ENCODE data around the gene MAP3K9. TPM values are rescaled to one million over a fixed set of nuclear protein-coding genes. Genes with fewer than 3 reads are reported as not detected.
A peak's percentile ranks its signal among the peaks of the same experiment; 100 is the strongest.

Gene MAP3K9
- total RNA-seq, 1 experiment from 2014 or later, result 21.4 TPM

- no peaks in the 10 kb centered on the region for H3K9me3 ChIP-seq (ENCODE audit: insufficient read depth, low read depth)
- intact Hi-C loops (cut with micrococcal nuclease; ENCODE audit: unreplicated experiment), result loop anchor here (1.0 to 2.0 kb wide), 2 partner anchors 32 to 57 kb away; partner anchors contain the start of gene TTC9
- H3K36me3 ChIP-seq (ENCODE audit: low read depth), result no peaks in the 10 kb centered on the region
- peaks cover 45% of the 10 kb centered on the region for H3K4me1 ChIP-seq (replicated peaks; ENCODE audit: insufficient read depth)
- peaks cover 24% of the 10 kb centered on the region for H3F3A ChIP-seq (ENCODE audit: insufficient read depth, low read depth)
- no TSS peak for BruUV-seq (replicated peaks)
- POLR2A ChIA-PET (ENCODE audit: unreplicated experiment), result interaction anchor here (0.6 to 1.2 kb wide), 3 partner anchors 57 to 1074 kb away, joined by 3 to 4 read pairs (median 3); partner anchors contain the start of gene MAP3K9
- no peaks in the 10 kb centered on the region for H3K79me2 ChIP-seq (ENCODE audit: low read depth)
- H3K4me2 ChIP-seq, result peak overlapping the region; percentile 72
- no peak overlapping the region for H2AFZ ChIP-seq
- no peaks in the 10 kb centered on the region for H4K20me1 ChIP-seq (ENCODE audit: insufficient read depth)
- peak; percentile 38 to 90 for DNase-seq
- TF ChIP-seq CTCF (conservative IDR thresholded peaks at IDR 0.05), result no peak
- CTCF ChIA-PET, result no interaction called here
- H3K27ac ChIP-seq, result peak overlapping the region; percentile 97
- H3K4me3 ChIP-seq, result peak overlapping the region; percentile 22; the same call in 1 of the 2 replicates
- no peaks in the 10 kb centered on the region for H3K27me3 ChIP-seq (ENCODE audit: insufficient read depth, low read depth)
- H3K9me2 ChIP-seq (ENCODE audit: insufficient read depth), result no peaks in the 10 kb centered on the region
Measured at GRCh38 chr14:70697701-70698100, 111.6 kb downstream of the MAP3K9 start.

GRCh38 chr14:70696026-70696425 lies 113.3 kb downstream of the MAP3K9 start:
- Histone ChIP-seq H3K79me2 (ENCODE audit: low read depth) (no peaks in the 10 kb centered on the region), H3K36me3 (ENCODE audit: low read depth) (no peaks in the 10 kb centered on the region), H3K9me3 (ENCODE audit: insufficient read depth, low read depth) (no peaks in the 10 kb centered on the region), H3K4me1 (replicated peaks; ENCODE audit: insufficient read depth) (peaks cover 36% of the 10 kb centered on the region), H4K20me1 (ENCODE audit: insufficient read depth) (no peaks in the 10 kb centered on the region), H3K27me3 (ENCODE audit: insufficient read depth, low read depth) (no peaks in the 10 kb centered on the region), H3K4me3 (no peak overlapping the region), H3F3A (ENCODE audit: insufficient read depth, low read depth) (peaks cover 17% of the 10 kb centered on the region), H3K27ac (peak overlapping the region; percentile 97; the same call in 1 of the 2 replicates), H3K4me2 (no peak overlapping the region), H2AFZ (no peak overlapping the region), H3K9me2 (ENCODE audit: insufficient read depth) (no peaks in the 10 kb centered on the region)
- intact Hi-C loops (cut with micrococcal nuclease; ENCODE audit: unreplicated experiment), result no loop called here
- no peak for DNase-seq
- CTCF ChIA-PET, result interaction anchor here (1.0 kb wide), 1 partner anchor 20 kb away, joined by 3 read pairs; no protein-coding TSS in a partner anchor
- BruUV-seq (replicated peaks), result no TSS peak
- no peak for TF ChIP-seq EZH2 (IDR thresholded peaks at IDR 0.05; ENCODE audit: low read depth)
- TF ChIP-seq CTCF (conservative IDR thresholded peaks at IDR 0.05), result no peak
- POLR2A ChIA-PET (ENCODE audit: unreplicated experiment), result no interaction called here

- Histone ChIP-seq H2AFZ (no peak overlapping the region), H3F3A (ENCODE audit: insufficient read depth, low read depth) (peaks cover 6% of the 10 kb centered on the region), H3K9me2 (ENCODE audit: insufficient read depth) (no peaks in the 10 kb centered on the region), H3K79me2 (ENCODE audit: low read depth) (no peaks in the 10 kb centered on the region), H3K4me2 (no peak overlapping the region), H3K4me3 (no peak overlapping the region), H3K9me3 (ENCODE audit: insufficient read depth, low read depth) (no peaks in the 10 kb centered on the region), H3K36me3 (ENCODE audit: low read depth) (no peaks in the 10 kb centered on the region), H4K20me1 (ENCODE audit: insufficient read depth) (no peaks in the 10 kb centered on the region), H3K4me1 (replicated peaks; ENCODE audit: insufficient read depth) (peaks cover 9% of the 10 kb centered on the region), H3K27me3 (ENCODE audit: insufficient read depth, low read depth) (no peaks in the 10 kb centered on the region), H3K27ac (no peak overlapping the region)
- peak; percentile 62 to 71 for DNase-seq
- intact Hi-C loops (cut with micrococcal nuclease; ENCODE audit: unreplicated experiment), result no loop called here
- ChIA-PET POLR2A (ENCODE audit: unreplicated experiment) (no interaction called here), CTCF (no interaction called here)
- BruUV-seq (replicated peaks), result no TSS peak
- TF ChIP-seq EZH2 (IDR thresholded peaks at IDR 0.05; ENCODE audit: low read depth) (no peak), CTCF (conservative IDR thresholded peaks at IDR 0.05) (no peak)
Measured at GRCh38 chr14:70692210-70692609, 117.1 kb downstream of the MAP3K9 start.

Data from PC-9 (cell line).